HG03521 (cell line): ENCODE data around the gene DDX43.
"Not testable (repeated sequence)": the region's sequence is repeated elsewhere in the genome, so short reads cannot be mapped to it uniquely, and the experiment has no call there.

Experiments used
- ATAC-seq: cut with Tn5 transposase; IDR thresholded peaks from one replicate; pipeline ENCODE4 v1.9.1; 2021; ENCODE audit warnings: mild to moderate bottlenecking, moderate library complexity; ENCODE audit not compliant: unreplicated experiment

Gene DDX43

DNA sequence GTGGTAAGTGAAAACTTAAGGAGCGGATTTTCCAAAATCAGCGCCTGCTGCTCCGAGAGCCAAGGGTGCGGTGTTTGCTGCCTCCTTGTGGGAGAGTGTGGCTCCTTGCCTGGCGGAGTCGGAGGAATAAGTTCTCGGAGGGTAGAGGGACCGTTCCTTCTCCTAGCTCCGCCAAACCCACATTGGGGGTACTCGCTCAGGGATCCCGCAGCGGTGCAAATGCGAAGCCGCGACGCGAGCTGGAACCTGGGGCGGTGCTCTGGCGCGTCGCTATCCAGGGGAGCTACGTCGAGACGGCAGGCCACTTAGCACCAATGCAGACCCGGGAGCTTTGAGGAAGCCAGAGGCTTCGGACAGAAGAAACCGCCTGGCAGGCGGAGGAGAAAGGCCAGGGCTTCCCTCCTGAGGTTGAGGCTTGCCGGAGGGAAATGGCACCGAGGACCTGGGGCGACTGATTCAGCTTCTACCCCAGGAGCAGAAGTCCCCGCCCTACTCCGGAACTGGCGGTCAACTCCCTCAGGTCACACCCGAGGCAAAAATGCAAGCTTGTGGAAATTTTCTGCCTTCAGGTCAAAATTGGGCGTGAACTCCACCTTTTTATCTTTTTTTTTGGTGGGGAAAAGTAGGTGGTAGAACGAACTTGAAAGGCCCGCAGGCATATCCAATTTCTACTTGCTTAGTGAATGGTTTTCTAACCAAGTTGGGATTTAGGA, 5.7 kb upstream of the DDX43 start:
- ATAC-seq = peak; percentile 71

DNA sequence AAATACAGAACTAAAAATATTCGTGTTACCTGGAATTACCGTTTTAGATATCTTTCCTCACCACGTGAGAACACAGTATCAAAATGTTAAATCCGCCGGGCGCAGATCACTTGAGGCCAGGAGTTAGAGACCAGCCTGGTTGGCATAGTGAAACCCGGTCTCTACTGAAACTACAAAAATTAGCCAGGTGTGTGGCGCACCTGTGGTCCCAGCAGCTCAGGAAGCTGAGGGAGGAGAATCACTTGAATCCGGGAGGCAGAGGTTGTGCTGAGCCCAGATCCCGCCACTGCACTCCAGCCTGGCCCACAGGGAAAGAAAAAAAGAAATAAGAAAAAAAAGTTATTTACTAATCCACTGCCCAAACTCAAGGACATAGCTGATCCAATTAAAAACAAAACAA, 4.8 kb upstream of the DDX43 start:
- ATAC-seq = no peak

DNA sequence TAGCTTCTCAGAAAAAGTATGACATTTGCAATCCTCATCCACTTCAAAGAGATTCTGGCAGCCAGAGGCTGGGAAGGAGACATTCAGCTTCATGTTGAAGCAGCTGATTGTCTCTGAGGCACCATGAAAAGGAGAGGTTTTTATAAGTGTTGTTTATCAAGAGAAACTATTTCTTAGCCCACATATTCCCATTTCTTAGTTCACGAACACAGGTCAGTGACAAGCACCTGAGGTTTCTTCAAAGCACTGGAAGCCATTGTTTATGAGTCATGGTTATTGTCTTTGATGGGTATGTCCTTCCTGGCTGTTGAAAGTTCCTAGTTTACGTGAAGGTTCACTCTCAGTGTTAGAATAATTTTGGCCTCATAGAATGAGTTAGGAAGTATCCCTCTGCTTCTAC, 3.0 kb upstream of the DDX43 start:
- no peak for ATAC-seq

DNA sequence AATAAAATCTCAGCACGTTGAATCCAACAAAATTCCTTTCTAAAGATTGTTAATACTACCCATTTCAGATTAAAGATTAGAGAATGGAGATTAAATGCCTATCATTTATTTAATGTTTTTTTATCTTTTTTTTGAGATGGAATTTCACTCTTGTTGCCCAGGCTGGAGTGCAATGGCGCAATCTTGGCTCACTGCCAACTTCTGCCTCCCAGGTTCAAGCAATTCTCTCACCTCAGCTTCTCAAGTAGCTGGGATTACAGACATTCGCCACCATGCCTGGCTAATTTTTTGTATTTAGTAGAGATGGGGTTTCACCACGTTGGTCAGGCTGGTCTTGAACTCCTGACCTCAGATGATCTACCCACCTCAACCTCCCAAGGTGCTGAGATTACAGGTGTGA, 2.4 kb upstream of the DDX43 start:
- ATAC-seq = not testable (repeated sequence)

DNA sequence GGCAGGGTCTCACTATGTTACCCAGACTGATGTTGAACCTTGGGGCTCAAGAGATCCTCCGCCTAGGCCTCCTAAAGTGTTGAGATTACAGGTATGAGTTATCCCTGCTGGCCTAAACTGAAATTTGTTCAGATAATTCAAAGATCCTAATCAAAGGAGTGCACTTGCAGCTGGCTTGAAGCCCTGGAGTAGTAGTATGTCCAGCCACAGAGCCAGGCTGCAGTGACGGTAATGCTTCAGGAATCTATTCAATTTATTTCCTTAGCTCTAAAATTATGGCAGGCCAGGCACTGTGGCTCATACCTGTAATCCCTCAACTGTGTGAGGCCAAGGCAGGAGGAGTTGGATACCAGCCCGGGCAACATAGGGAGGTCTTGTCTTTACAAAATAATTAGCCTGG, 1.4 kb upstream of the DDX43 start:
- ATAC-seq = no peak

DNA sequence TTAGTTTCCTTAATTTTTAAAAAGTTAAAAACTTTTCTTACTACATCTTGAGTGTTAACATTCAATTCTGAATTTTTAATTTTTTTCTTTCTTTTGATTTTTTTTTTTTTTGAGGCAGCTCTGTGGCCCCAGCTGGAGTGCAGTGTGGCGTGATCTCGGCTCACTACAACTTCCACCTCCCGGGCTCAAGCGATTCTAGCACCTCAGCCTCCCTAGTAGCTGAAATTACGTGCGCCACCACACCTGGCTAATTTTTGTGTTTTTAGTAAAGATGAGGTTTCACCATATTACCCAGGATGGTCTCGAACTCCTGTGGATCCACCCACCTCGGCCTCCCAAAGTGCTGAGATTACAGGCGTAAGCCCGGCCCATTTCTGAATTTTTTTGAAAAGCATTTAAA, 1.2 kb downstream of the DDX43 start:
- ATAC-seq = no peak

DNA sequence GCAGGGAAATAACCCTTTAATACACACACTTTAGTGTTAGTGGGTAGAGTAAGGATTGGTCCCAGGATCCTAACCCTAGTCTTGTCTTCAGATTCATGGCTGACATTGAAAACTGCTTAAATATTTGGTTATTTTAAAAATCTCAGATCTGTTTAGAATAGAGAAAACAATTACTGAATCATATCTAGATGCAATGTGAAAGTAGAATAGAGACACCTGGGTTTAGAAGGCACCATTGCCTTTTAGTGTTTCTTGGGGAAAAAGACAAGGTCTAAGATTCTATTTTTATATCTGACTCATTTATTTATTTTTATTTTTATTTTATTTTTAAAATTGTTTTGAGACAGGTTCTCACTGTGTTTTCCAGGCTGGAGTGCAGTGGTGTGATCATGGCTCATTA, 6.0 kb downstream of the DDX43 start:
- ATAC-seq = no peak

DNA sequence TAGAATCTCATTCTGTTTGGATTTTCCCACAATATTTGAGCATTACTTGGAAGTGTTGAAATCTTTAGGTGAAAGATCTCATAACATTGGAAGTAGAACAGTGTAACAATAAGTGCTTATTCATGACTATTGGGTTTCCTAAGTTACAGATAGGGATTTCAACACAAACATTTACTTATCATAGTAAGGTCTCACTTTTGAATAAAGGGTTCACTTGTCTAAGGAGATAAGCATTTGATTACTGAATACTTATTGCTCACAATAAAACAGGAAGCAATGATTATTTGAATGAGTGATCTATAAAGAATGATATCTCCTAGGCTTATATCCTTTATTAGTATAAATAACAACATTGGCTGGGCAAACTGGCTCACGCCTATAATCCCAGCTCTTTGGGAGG, 14.8 kb downstream of the DDX43 start:
- no peak for ATAC-seq

DNA sequence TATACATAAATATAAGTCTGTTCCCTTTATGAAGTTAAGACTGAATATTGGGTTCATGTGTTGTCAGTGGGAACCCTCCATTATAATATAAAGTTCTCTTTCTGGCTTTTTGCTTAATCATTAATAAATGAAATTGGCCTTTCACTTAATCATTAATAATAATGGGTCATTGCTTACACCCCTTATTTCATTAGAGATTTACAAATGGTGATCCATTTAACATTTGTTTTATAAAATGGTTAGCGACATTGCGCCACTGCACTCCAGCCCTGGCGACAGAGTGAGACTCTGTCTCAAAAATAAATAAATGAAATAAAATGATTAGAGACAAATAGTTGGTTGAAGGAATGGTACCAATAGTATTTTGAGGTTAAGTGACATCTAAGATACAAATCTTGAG, 18.5 kb downstream of the DDX43 start:
- ATAC-seq = no peak

DNA sequence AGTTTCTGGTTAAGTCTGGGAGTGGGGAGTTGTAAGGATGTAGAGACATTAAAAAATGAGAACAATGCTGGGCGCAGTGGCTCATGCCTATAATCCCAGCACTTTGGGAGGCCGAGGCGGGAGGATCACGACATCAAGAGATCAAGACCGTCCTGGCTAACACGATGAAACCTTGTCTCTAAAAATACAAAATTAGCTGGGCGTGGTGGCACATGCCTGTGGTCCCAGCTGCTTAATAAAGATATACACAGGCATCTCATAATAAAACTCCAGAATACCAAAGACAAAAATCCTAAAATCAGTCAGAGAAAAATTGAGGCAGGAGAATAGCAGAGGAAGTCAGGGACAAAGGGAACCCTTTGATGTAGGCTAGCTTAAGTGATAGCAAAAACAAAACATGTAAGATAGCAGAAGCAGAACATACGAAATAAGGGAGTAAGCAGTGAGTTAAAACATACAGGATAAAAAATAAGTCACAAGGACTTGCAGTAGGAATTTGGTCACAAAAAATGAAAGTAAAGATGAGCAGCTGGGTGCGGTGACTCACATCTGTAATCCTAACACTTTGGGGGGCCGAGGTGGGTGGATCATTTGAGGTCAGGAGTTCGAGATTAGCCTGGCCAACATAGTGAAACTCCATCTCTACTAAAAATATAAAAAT, 23.6 kb downstream of the DDX43 start:
- no peak for ATAC-seq

DNA sequence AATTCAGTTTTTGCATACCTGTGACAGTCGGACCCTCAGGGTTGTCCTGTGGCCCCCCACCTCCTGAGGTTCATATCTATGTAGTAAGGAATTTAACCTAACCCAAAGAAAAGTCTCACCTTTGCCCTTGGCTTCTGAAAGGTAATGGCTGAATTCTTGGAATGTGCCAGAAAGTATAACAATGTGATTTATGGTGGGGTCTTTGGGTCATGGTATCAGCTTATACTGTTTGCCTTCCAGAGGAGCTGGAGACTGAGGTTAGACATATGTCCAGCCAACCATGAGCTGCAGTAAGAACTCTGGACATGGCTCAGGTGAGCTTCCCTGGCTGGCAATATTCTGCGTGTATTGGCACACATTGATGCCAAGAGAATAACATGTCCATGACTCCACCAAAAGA, 26.9 kb downstream of the DDX43 start:
- ATAC-seq = no peak

DNA sequence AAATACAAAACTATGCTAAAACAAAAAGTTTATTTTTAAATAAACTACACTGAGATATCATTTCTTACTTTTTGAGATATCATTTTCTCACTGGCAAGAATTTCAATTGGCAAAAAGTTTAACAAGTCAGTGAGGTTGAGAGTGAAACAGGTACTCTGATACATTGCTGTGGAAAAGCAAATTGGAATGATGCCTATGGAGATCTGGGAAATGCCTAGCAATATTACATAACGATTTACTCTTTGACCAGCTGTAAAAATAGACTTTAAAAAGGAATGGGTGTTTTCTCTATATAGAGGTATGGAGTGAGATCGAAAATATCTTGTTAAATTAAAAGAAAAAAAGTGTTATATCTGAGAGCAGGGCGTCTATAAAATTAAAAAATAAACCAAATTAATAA, 40.6 kb downstream of the DDX43 start:
- no peak for ATAC-seq

DNA sequence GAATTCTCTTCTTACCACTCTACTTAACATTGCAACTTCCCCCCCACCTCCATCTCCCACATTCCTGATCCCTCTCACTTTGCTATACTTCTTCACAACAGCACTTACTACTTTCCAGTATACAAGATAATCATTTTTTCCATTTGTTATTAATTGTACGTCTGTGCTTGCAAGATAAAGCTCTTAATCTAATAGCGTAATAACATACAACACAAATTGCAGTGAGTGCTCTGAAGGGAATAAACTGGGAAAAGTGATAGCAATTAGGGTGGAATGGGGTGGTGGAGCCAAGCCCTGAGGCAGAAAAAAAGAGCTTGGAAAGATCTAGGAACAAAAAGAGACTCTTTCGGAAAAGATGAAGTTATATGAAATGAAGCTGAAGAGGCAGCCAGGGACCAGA, 48.9 kb downstream of the DDX43 start:
- ATAC-seq = no peak

DNA sequence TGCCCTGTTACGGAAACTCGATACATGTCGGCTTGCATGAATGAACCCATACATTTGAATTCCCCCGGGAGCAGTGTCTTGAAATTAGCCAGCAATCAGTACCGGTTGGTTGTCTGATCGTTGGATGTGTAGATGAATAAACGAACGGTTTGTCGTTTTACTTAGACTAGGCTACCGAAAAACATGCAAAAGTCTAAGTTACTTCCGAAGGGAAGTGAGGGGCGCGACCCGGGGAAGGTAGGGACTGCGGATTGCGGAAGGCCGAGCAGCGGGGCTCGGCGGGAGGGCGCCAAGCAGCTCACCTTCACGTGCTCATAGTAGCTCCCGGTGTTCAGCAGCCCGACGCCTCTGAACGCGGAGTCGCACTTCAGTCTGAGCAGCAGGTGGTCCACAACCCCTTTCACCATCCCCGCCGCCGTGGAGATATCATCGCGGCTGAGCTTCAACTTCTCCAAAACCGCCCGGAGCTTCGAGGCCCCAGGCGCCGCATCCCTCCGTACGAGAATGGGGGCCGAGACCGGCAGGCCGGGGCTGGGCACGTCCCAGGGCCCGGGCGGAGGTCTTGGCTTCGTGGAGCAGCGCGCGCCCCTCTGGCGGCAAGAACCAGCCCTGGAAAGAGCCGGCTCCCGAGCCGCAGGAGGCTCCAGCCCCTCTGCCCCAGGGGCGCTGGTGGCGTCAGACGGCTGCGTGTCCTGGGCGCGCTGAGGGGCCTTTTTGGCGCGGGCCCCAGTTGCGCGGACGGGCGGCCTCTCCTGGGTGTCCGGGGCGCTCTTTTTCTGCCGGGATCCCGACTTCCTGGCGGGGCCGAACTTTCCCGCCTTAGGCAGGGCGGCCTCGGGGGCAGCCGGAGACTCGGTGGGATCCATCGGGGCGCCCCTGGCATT, 56.8 kb downstream of the DDX43 start:
- peak; percentile 44 for ATAC-seq

DNA sequence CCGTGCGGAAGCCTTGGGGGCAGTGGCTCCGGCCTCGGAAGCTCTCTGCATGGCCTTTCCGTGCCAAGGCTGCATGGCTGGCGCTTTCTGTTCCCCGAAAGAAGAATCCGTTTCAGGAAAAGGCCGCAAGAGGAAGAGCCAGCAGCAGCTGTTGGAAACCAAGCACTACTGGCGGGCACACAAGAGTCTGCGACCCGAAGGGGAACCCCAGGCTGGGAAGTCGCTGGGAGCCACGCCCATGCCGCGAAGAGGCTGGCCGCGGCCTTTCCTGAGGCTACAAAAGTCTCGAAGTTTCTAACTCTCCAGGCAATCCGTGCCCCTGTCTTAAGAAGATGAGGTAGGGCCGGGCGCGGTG, 57.5 kb downstream of the DDX43 start, which contains the start of gene CGAS:
Gene CGAS (minus strand): TSS at position 191 of the 355 bp plus-strand sequence. CDS start 116 bp downstream, at position 75.
- ATAC-seq = peak; percentile 42

DNA sequence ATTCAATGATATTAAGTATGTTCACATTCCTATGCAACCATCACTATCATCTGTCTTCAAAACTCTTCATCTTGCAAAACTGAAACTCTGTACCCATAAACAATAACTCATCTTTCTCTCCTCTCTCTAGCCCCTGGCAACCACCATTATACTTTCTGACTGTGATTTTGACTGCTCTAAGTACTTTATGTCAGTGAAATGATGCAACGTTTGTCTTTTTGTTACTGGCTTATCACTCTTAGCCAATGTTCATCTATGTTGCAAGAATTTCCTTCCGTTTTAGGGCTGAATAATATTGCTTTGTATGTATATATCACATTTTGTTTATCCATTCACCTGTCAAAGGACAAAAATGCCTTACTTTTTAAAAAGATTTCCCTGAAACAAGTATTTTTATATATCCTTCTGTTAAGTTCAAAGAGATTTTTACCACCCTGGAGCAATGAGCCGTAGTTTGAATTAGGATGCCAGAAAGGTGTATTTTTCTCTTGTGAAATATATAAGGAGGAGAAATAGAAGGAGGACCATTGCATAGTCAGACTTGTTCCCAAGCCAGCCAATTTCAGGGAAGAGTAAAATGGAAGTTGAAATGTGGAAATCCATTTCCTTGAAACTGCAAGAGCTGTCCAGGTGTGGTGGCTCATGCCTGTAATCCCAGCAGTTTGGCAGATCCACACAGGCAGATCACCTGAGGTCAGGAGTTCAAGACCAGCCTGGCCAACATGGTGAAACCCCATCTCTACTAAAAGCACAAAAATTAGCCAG, 61.4 kb downstream of the DDX43 start:
- ATAC-seq = no peak

DNA sequence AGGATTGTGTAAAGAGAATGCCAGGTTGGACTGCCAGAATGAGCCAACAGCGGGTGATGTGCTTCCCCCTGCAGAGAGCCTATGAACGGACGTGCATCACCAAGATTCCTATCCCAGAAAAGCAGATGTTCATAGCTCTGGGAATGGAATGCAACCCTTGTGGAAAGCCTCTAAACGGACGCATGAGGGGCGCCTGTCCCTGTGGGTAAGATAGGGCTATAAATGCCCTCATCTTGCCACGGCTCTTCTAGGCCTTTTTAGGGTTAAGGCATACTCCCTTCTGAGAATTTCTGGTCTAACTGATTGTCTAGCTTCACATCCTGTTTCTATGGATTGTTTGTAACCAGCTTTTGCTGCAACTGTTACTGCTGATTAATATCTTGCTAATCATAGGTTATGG, 64.8 kb downstream of the DDX43 start:
- not testable (repeated sequence) for ATAC-seq

DNA sequence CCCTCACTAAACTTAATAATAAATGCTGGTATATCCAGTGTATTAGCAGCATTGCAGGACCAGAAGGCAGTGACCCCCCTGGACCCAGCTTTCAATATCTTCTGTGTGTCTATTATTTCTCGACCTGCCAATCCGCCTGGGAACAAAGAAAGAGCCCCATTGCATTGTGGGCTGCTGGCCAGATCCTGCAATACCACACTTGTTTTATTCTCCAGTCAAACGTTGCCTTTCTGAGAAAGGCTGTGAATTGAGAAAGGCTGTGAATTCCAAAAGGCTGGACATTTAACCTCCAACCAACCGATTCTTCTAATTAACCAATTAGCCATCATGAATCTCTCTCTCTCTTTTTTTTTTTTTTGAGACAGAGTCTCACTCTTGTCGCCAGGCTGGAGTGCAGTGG, 65.4 kb downstream of the DDX43 start:
- no peak for ATAC-seq

DNA sequence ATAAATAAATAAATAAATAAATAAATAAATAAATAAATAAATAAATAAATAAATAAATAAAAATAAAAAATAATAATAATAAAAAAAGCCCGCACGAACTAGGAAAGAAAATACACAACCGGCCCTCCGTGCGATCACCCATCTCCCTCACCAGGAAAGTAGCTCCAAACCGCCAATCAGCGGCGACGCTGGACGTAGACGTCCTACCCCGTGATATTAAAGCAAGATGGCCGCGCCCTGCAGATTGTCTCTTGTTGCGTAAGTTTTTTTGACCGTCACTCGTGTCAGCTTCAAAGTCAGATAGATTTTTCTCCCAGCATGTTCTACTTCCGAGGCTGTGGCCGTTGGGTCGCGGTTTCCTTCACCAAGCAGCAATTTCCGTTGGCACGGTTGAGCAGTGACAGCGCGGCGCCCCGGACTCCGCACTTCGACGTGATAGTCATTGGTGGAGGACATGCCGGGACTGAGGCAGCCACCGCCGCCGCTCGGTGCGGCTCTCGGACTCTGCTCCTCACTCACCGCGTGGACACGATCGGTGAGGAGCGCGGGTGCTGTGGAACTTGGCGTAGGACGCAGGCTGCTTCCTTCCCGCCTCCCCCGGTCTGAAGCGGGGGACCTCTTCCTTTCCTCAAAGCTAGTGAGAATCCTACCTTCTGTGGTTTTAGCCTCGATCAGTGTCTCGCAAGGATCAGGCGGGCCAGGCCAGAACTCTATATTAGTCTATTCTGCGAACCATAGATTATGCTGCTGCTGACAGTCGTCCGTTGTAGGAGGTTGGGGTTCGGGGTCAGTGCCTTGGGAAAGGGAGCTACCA, 67.1 kb downstream of the DDX43 start, which contains the start of gene MTO1:
Gene MTO1 (plus strand): TSS at position 201 of the 814 bp plus-strand sequence. CDS start 118 bp downstream, at position 319.
- peak; percentile 92 for ATAC-seq
